Activated T-cell treated with anti-CD3 and anti-CD28 coated beads for 1 hour (primary cell): ENCODE measurements around the gene LIPI.
"Not testable (repeated sequence)": the region's sequence is repeated elsewhere in the genome, so short reads cannot be mapped to it uniquely, and the experiment has no call there.

Experiments used
- DNase-seq: peaks from one replicate; pipeline ENCODE4 v3.0.0-alpha.2; 2020; ENCODE audit warnings: low read depth

LIPI gene

DNA sequence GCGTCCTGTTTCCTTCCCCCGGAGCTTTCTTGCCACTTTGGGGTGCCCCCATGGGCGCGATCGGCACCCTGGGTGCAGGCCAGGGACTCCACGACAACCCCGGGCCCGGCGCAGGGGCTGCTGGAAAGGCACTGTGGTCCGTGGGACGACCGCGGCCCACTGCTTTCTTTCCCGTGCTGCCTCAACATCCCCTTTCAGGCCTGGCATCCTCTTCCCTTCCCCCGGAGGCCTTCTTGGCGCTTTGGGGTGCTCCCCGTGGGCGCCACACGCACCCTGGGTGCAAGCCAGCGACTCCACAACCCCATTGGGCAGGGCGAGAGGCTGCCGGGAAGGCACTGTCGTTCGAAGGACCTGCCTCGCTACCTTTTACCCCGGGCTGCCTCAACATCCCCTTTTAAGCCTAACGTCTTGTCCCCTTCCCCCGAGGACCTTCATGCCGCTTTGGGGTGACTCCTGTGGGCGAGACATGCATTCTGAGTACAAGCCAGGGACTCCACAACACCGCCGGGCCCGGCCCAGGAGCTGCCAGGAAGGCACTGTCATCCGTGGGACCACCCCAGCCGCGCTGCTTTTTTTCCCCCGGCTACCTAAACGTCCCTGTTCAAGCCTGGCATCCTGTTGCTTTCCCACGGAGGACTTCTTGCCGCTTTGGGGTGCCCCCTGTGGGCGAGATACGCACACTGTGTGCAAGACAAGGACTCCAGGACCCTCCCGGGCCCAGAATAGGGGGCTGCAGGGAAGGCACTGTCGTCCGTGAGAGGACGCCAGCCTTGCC lies 137.8 kb downstream of the LIPI start:
- no peak for DNase-seq

DNA sequence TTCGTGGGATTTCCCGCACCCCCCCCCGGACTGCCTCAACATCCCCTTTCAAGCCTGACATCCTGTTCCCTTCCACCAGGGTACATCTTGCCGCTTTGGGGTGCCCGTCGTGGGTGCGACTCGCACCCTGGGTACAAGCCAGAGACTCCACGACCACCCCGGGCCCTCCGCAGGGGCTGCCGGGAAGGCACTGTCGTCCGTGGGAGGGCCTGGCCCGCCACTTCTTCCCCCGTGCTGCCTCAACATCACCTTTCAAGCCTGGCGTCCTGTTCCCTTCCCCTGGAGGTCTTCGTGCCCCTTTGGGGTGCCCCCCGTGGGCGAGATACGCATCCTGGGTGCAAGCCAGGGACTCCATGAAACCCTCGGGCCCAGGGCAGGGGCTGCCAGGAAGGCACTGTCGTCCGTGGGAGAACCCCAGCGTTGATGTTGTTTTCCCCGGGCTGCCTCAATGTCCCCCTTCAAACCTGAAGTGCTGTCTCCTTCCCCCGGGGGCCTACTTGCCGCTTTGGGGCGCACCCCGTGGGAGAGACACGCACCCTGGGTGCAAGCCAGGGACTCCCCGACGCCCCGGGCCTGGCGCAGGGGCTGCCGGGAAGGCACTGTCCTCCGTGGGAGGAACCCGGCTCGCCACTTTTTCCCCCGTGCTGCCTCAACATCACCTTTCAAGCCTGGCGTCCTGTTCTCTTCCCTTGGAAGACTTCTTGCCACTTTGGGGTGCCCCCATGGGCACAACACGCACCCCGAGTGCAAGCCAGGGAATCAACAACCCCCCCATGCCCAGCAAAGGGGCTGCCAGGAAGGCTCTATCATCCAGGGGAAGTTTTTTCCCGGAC lies 138.6 kb downstream of the LIPI start:
- no peak for DNase-seq

DNA sequence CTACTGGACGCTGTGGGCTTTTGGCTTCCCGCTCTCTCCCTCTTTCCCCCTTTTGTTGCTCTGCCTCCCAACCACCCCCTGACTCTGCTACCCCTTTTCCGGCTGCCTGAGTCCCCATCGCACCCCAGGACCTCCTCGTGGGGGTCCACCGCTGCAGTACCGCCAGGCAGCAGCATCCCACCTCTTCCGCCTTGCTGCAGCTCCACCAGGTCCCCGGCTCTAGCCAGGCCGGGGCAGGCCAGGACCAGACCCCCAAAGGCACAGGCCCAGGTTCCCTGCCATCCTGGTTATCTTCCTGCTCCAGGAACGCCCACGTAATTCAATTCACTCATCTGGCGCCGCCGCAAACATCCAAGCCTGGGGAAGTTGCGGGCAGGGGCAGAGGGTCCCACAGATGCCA lies 139.8 kb downstream of the LIPI start:
- no peak for DNase-seq

DNA sequence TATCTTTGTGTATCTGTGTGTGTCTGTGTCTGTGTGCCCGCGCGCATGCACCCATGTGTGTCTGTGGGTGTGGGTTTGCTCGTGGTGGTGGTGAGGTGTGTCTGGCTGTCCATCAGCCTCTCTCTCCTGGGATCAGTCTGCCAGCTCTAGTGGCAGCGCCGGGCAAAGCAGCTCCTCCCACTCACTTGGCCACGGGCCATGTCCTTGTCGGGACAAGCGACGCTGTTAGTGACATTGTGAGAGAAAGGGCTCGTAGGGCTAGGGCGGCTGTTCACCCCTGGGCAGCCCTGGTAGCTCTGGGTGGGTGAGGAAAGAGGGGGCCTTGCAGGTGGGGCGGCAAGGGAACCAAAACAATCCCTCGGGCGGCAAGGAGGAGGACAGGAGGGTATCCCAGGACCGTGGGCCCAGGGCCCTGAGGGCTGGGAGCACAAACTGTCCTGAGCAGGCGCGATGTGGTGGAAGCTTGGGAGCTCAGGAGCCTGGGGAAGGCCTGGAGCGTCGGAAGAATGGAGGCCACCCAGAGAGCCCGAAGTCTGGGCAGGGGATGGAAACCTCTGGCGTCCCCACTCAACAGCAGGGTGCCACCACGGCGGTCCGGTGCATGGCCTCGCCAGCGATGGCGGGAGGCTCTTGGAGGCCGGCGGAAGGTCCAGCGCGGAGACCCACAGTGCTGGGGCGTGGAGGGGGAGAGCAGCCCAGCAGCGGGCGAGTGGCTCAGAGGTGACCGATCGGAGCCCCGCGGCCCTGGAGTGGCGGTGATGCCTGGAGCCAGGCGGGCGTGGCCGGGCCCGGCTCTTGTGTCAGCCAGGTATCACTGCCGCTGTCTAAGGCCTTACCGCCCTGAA lies 140.5 kb downstream of the LIPI start:
- no peak for DNase-seq

DNA sequence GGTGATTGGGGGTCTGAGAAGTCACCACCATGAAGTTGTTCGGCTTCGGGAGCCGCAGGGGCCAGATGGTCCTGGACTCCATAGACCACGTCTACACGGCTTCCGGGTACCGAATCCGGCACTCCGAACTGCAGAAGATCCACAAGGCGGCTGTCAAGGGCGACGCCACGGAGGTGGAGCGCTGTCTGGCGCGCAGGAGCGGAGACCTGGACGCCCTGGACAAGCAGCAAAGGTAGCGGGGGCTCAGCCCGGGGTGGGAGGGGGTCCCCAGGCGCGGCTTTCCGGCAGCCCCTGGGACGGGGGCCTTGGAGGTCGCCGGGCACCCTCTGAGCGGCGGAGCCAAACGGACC lies 146.5 kb downstream of the LIPI start:
- no peak for DNase-seq

DNA sequence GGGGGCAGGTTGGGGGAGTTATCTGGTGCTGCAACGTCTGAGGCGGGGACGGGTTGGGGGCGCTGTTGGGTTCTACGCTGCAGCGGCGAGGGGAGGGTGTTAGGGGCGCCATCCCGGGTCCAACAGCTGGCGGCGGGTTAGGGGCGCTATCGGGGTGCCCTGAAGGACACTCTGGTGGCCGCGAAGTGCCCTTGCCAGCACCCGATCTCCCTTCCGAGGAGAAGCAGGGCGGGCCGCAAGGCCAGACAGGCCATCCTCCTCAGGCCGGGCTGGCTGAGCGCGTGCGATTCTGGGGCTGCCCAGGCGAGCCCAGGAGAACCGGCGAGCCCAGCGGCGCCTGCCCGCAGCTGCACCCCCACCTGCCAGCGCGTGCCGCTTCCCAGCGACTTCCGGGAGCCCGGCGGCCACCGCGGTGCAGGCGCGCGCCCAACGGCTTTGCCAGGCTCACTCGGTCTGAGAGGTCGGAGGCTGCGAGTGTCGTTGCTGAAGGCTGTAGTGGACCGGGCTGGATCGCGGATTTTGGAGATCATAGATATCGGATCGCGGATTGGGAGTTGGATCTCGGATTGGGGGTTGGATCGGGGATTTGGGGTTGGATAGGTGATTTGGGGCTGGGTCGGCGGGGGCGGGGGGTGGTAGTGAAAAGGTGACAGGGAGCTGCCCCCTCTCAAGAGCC lies 147.0 kb downstream of the LIPI start:
- DNase-seq = not testable (repeated sequence)

DNA sequence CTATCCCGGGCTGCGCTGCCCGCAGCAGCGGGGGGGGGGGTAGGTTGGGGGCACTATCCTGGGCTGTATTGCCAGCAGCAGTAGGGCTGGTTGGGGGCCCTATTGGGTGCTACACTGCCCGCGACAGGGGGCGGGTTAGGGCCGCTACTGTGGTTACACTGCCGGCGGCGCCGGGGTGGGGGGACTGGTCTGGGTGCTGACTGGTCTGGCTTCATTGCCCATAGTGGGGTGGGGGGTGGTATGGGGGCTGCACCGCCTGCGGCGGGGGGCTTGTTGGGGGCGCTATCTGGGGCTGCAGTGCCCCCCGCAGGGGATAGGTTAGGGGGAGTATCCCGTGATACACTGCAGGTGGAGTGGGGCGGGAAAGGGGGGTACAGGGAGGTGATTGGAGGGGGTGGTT lies 148.1 kb downstream of the LIPI start:
- not testable (repeated sequence) for DNase-seq

DNA sequence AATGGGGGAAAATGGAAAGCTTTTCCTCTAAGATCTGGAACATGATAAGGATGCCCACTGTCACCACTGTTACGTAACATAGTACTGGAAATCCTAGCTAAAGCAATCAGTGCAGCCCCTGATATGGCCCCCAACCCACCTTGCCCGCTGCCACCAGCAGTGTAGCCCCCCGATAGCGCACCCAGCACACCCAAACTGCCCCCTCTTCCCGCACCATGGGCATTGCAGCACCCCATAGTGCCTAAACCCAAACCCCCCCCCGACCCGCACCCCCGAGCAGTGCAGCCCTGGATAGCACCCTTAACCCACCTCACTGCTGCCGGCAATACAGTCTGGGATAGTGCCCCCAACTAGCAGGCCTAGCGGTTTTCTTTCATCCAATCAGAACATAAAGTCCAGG lies 148.9 kb downstream of the LIPI start:
- DNase-seq = not testable (repeated sequence)

DNA sequence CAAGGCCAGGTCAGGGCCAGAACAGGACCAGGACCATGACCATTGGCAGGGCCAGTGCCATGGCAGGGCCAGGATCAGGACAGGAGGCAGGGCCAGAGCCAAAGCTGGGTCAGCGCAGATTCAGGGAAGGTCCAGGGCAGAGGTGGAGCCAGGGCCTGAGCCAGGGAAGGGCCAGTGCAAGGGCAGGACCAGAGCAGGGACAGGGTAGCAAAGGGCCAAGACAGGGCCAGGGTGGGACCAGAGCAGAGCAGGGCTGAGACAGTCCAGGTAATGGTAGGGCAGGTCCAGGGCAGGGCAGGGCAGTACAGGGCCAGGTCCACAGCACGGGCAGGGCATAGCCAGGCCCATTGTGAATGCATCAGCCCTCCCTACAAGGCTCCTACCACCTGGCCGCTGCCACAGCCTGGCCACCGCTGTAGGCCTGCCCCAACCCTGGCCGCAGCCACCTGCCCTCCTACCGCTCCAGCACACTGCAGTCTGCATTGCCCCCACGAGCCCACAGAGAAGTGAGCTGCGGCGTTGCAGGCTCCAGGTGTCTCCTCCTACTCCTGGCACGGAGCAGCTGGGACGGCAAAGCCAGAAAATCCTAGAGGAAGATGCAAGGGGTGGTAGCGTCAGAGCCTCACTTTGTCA lies 151.6 kb downstream of the LIPI start:
- DNase-seq = not testable (repeated sequence)
